HepG2 (cell line): ENCODE results near the gene SINHCAF. TPM values are rescaled to one million over a fixed set of nuclear protein-coding genes. Genes with fewer than 3 reads are reported as not detected.

Experiments
- CCAR2 ChIP-seq: fragments of 200-400 bp; formaldehyde crosslinking; optimal IDR thresholded peaks from 2 replicates; pipeline ENCODE3; 2018; ENCODE audit warnings: low read depth, mild to moderate bottlenecking, low read length, moderate library complexity
- CEBPB ChIP-seq: IDR thresholded peaks from 2 replicates; pipeline ENCODE4 v1.6.1; 2011; ENCODE audit warnings: low read depth, low read length, improper control_type of control experiment, borderline replicate concordance
- GATAD1 ChIP-seq: IDR thresholded peaks from 2 replicates; pipeline ENCODE4 v1.6.1; 2016; ENCODE audit warnings: missing genetic modification reagents, missing compliant biosample characterization
- GMEB2 ChIP-seq: IDR thresholded peaks from 2 replicates; pipeline ENCODE4 v1.6.1; 2016; ENCODE audit warnings: missing biosample characterization, missing genetic modification reagents, low read depth
- HMGXB4 ChIP-seq, 2 experiments: sonication (generic) in 1 of 2; formaldehyde crosslinking in 1 of 2; IDR thresholded peaks; 2 replicates each; pipeline versions ENCODE4 v1.4.0 to v1.6.1; 2018 to 2020; ENCODE audit warnings: missing genetic modification reagents in 2 of 2, borderline replicate concordance in 1 of 2, low read depth in 1 of 2, mild to moderate bottlenecking in 1 of 2, missing biosample characterization in 1 of 2
- HNRNPK ChIP-seq: fragments of 200-400 bp; formaldehyde crosslinking; IDR thresholded peaks from 2 replicates; pipeline ENCODE4 v1.6.1; 2018; ENCODE audit warnings: low read length, low read depth, moderate library complexity, mild to moderate bottlenecking; ENCODE audit not compliant: poor library complexity, severe bottlenecking
- KAT7 ChIP-seq: IDR thresholded peaks from 2 replicates; pipeline ENCODE4 v1.6.1; 2018; ENCODE audit warnings: borderline replicate concordance, missing compliant biosample characterization
- MAFK ChIP-seq, 2 experiments: IDR thresholded peaks in 1 of 2; conservative IDR thresholded peaks in 1 of 2; 2 replicates each; pipeline ENCODE4 v1.6.1; 2011; ENCODE audit warnings: improper control_type of control experiment in 2 of 2, low read length in 2 of 2
- MBD4 ChIP-seq: IDR thresholded peaks from 2 replicates; pipeline ENCODE4 v1.6.1; 2012; ENCODE audit warnings: low read length, inconsistent platforms, borderline replicate concordance
- MED8 ChIP-seq: sonication (generic); formaldehyde crosslinking; IDR thresholded peaks from 2 replicates; pipeline ENCODE4 v1.8.1; 2023; ENCODE audit warnings: mild to moderate bottlenecking, missing genetic modification reagents; ENCODE audit not compliant: insufficient replicate concordance
- PCBP1 ChIP-seq: fragments of 200-400 bp; formaldehyde crosslinking; IDR thresholded peaks from 2 replicates; pipeline ENCODE4 v1.6.1; 2017; ENCODE audit warnings: mild to moderate bottlenecking, low read depth, low read length, borderline replicate concordance
- RNF219 ChIP-seq: sonication (generic); formaldehyde crosslinking; IDR thresholded peaks from 2 replicates; pipeline ENCODE4 v1.5.0; 2020; ENCODE audit warnings: mild to moderate bottlenecking, missing genetic modification reagents
- SNAPC5 ChIP-seq: sonication (generic); formaldehyde crosslinking; IDR thresholded peaks from 2 replicates; pipeline ENCODE4 v1.8.1; 2023; ENCODE audit warnings: mild to moderate bottlenecking, missing genetic modification reagents, borderline replicate concordance
- SOX5 ChIP-seq: IDR thresholded peaks from 2 replicates; pipeline ENCODE4 v1.6.1; 2016; ENCODE audit warnings: borderline replicate concordance
- SP4 ChIP-seq: sonication (generic); formaldehyde crosslinking; IDR thresholded peaks from 2 replicates; pipeline ENCODE4 v1.8.1; 2023; ENCODE audit warnings: mild to moderate bottlenecking, missing genetic modification reagents
- ZBTB25 ChIP-seq: IDR thresholded peaks from 2 replicates; pipeline ENCODE4 v1.6.1; 2018; ENCODE audit warnings: missing genetic modification reagents
- ZMYM4 ChIP-seq: sonication (generic); formaldehyde crosslinking; IDR thresholded peaks from 2 replicates; pipeline ENCODE4 v1.8.1; 2023; ENCODE audit warnings: mild to moderate bottlenecking, missing genetic modification reagents
- ZNF138 ChIP-seq: sonication (generic); formaldehyde crosslinking; IDR thresholded peaks from 2 replicates; pipeline ENCODE4 v1.5.0; 2020; ENCODE audit warnings: mild to moderate bottlenecking, low read depth, missing genetic modification reagents
- ZNF230 ChIP-seq: sonication (generic); formaldehyde crosslinking; IDR thresholded peaks from 2 replicates; pipeline ENCODE4 v1.4.0; 2020; ENCODE audit warnings: mild to moderate bottlenecking, missing genetic modification reagents
- ZNF33B ChIP-seq: sonication (generic); formaldehyde crosslinking; IDR thresholded peaks from 2 replicates; pipeline ENCODE4 v1.5.1; 2020; ENCODE audit warnings: mild to moderate bottlenecking, missing genetic modification reagents
- ZNF549 ChIP-seq: sonication (generic); formaldehyde crosslinking; IDR thresholded peaks from 2 replicates; pipeline ENCODE4 v1.5.0; 2020; ENCODE audit warnings: missing genetic modification reagents
- ZNF558 ChIP-seq: sonication (generic); formaldehyde crosslinking; IDR thresholded peaks from 2 replicates; pipeline ENCODE4 v1.9.0; 2022; ENCODE audit warnings: mild to moderate bottlenecking, missing genetic modification reagents, borderline replicate concordance
- polyA plus RNA-seq, 8 experiments: library from polyadenylated mRNA; depleted of rRNA in 3 of 8; stranded (reverse) in 7 of 8; unstranded in 1 of 8; fragments of >200 nt; fragmentation: Illumina TruSeq in 4 of 8; extraction: Trizol in 4 of 8; gene quantifications; 2 replicates each; pipeline versions ENCODE4 v1.2.1 to v1.2.3, GENCODE V29; 2011 to 2016; ENCODE audit warnings: low read depth in 4 of 8, missing spikeins in 1 of 8, mixed read lengths in 1 of 8; ENCODE audit not compliant: insufficient read depth in 1 of 8
- total RNA-seq, 5 experiments: library from RNA; depleted of rRNA; stranded (reverse); fragments of >200 nt; fragmentation: Illumina TruSeq; extraction: Trizol; gene quantifications; 2 replicates each; pipeline ENCODE4 v1.2.3, GENCODE V29; 2016; ENCODE audit warnings: low read depth in 1 of 5

SINHCAF gene
- total and polyA plus RNA-seq, 2 of the 13 experiments (the other 11 are each of a cell fraction or from before 2014, with no cell fraction given), result 54.6 to 97.8 TPM

- TF ChIP-seq CEBPB, result no peak
- no peak for TF ChIP-seq MED8 (CRISPR knock-in tag)
- TF ChIP-seq ZNF33B (CRISPR knock-in tag), result no peak
- peak; percentile 91 for TF ChIP-seq GMEB2
- no peak for TF ChIP-seq MAFK (conservative IDR thresholded peaks at IDR 0.05 in 1 of 2, IDR thresholded peaks at IDR 0.05 in 1 of 2; ENCODE audit: low read length in 2 of 2)
- TF ChIP-seq ZNF138 (CRISPR knock-in tag), result no peak
- 0 out of 2 replicates have a peak, but pooled peaks have one; percentile 45 for TF ChIP-seq ZNF558 (CRISPR knock-in tag)
- no peak for TF ChIP-seq CCAR2
- peak; percentile 73; the same call in 1 of the 2 replicates for TF ChIP-seq SOX5 (CRISPR knock-in tag)
- 0 out of 2 replicates have a peak, but pooled peaks have one; percentile 67 for TF ChIP-seq PCBP1
- no peak for TF ChIP-seq MBD4
- no peak for TF ChIP-seq RNF219 (CRISPR knock-in tag)
- no peak; the same call in 1 of the 2 replicates for TF ChIP-seq KAT7
- TF ChIP-seq ZMYM4 (CRISPR knock-in tag), result peak; percentile 45; the same call in 1 of the 2 replicates
- 0 out of 2 replicates have a peak, but pooled peaks have one; percentile 15 for TF ChIP-seq ZBTB25 (CRISPR knock-in tag)
- peak in 1 of 2 experiments; percentile 64; a peak in 2 of 4 replicates for TF ChIP-seq HMGXB4 (CRISPR knock-in tag; IDR thresholded peaks at IDR 0.05; ENCODE audit: borderline replicate concordance in 1 of 2, low read depth in 1 of 2)
- TF ChIP-seq SP4, result 0 out of 2 replicates have a peak, but pooled peaks have one; percentile 41
- peak; percentile 72 for TF ChIP-seq HNRNPK
- TF ChIP-seq ZNF230, result no peak
- TF ChIP-seq ZNF549 (CRISPR knock-in tag), result no peak
- TF ChIP-seq SNAPC5, result no peak
- TF ChIP-seq GATAD1, result no peak
These were observed at the start of gene SINHCAF (continued) for GRCh38 chr12:31325877-31326631.
